Measurements from ENCODE around the gene RAD23B.
"Not testable (repeated sequence)": the region's sequence is repeated elsewhere in the genome, so short reads cannot be mapped to it uniquely, and the experiment has no call there.

Gene RAD23B

DNA sequence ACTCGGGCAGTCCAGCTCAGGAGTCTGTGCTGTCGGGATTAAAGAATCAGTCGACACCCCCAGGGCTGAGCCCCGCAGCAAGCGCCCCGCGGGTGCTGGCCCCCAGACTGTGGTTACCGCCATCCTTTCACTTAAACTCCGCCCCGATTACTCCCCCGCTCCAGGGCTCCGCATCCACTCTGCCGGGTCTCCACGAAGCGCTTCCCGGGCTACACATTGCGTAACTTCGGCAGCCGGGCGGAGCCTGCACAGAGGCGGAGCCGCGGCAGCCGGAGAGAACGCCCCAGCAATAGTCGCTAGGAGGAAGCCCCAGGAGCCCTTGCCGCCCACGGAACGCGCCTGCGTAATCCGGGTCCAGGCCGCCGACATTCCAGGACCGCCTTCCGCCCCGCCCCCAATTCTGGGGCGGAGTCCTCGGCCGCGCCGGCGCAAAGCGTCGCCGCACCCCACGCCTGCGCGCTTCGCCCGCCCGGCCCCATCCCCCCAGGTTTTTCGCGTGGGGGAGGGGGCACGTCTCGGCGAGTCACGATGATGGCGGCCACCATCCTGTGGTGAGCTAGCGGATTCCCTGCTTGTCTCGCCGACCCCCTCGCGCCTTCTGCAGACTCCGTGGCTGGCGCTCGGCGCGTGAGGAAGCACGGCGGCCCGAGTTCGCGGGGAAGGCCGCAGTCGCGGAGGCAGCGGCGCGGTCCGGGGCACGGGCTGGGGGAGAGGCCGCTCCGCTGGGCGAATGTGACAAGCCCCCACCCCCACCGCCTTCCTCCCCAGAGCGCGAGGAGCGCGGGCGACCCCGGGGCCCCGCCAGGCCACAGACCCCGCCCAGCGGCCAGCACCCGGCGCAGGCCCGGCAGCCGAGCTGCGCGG, at the start of gene RAD23B:
Gene RAD23B (plus strand): TSS at position 521 of the 864 bp plus-strand sequence. CDS start 351 bp downstream, outside the sequence.
- peak; percentile 99 for DNase-seq

DNA sequence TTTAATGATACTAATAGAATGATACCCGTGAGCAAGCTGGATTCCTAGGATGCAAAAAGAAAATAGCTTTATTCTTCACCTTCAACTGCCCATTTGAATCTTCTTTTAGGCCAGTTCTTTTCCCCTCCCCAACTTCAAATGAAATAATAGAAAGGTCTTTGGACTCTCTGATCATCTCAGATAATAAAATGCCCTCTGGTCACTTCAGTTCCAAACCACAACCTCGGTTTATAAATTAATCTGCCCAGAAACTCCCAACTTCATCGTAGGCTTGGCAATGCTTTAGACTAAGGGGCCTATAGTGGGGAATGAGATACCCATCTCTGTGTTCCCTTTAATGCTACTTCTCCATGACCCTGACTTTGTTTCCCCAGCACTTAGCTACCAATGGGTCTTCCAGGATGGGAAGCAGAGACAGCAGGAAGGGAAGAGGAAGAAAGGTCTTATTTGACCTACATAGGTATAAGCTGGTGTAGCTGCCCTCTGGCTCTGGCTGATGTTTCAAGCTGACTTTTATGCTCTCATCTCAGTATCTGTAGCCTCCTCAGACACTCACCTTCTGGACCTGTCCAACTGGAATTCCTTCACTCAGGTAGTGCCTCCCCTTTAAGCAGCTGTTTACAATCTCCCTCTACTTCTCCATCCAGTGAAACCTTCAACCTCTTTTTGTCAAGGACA, 47.2 kb upstream of the RAD23B start:
- DNase-seq: no peak

DNA sequence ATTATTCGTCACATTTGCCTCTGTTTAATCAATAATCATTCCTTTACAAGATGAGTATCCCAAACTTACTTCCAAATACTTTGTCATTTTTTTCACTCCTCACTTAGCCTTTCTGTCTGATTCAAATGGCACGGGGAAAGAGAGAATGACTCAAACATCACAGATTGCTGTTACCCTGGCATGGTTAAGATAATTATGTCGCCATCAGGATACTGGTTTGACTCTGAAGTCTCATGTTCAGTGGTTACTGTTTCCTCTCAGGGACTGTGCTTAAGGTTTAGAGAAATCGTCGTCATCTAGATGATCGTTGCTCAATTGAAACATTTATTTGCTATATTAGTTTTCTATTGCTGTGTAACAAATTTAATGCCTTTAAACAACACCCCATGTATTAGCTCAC, 45.2 kb upstream of the RAD23B start:
- no peak for DNase-seq

DNA sequence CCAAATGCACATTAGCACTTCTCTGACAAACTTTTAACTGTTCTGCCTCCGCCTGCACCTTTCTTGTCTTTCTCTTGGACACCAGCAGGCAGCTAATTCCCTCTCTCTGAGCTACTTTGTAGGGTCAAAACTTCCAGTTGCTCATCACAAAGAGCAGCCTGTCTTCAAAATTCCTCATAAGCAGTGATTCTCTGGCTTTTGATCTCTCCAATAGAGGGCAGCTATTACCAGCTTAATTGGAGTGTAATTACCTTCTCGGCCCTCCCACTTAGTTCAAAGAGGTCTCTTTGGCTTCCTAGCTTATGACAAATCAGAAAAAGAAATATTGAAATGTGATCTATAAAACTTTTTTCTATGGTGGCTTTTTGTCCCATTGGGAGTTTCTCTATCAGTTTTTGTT, 43.6 kb upstream of the RAD23B start:
- peak; percentile 65 for DNase-seq

DNA sequence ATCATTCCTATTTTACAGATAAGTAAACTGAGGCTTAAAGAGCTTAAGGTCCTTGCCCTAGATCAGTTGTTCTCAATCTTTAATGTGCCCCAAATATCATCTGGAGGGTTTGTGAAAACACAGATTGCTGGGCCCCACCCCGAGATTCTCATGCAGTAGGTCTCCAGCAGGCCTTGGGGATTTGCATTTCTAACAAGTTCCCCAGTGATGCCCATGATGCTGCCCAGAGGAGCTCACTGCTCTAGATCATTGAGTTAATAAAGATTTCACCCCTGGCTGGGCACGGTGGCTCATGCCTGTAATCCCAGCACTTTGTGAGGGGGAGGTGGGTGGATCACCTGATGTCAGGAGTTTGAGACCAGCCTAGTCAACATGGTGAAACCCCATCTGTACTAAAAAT, 42.8 kb upstream of the RAD23B start:
- no peak for DNase-seq

DNA sequence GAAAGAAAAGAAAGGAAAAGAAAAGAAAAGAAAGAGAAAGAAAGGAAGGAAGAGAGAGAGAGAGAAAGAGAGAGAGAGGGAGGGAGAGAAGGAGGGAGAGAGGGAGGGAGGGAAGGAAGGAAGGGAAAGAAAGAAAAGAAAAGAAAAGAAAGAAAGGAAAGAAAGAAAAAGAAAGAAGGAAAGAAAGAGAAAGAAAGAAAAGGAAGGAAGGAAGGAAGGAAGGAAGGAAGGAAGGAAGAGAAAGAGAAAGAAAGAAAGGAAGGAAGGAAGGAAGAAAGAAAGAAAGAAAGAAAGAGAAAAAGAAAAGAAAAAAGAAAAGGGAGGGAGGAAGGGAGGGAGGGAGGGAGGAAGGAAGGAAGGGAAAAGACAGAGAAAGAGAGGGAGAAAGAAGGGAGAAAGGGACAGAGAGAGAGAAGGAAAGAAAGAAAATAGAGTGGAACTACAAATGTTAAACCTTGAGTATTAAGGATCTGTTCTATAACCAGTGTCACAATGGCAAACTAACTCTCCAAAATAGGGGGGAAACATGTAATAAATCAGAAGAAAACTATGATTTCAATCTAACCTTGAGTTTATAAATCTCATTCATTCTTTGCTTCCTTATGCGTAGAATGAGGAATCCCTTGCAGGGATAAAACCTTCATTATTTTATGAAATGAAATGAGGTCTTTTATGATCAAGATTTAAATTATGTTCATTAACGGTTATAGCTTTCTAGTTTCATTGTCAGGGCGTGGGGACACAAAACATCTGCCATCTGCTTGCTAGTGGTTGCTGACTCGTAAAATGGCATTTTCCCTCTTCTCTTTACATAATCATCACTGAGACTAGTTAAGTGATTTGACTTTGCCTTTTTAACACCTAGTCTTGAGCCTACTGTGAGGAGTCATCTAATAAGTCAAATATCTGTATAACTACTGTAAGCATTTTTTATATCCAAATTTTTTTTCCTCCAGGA, 40.7 kb upstream of the RAD23B start:
- DNase-seq: no peak

DNA sequence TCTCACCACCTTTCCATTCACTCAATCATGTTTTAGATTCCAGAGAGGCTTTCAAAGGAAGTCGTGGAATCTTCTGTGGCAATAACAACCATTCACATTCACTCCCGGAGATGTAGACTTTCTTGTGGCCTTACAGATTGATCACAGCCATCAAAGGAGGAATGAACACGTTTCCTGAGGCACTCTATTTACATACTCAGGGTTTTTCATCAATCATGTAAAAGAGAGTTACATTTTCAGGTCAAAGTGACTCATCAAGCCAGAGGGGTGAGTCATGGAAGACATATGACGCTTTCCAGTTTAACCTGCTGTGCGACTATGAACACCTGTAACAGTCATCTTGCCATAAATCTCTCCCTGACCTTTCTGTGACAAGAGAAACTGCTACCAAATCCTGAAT, 39.3 kb upstream of the RAD23B start:
- peak; percentile 93 for DNase-seq

DNA sequence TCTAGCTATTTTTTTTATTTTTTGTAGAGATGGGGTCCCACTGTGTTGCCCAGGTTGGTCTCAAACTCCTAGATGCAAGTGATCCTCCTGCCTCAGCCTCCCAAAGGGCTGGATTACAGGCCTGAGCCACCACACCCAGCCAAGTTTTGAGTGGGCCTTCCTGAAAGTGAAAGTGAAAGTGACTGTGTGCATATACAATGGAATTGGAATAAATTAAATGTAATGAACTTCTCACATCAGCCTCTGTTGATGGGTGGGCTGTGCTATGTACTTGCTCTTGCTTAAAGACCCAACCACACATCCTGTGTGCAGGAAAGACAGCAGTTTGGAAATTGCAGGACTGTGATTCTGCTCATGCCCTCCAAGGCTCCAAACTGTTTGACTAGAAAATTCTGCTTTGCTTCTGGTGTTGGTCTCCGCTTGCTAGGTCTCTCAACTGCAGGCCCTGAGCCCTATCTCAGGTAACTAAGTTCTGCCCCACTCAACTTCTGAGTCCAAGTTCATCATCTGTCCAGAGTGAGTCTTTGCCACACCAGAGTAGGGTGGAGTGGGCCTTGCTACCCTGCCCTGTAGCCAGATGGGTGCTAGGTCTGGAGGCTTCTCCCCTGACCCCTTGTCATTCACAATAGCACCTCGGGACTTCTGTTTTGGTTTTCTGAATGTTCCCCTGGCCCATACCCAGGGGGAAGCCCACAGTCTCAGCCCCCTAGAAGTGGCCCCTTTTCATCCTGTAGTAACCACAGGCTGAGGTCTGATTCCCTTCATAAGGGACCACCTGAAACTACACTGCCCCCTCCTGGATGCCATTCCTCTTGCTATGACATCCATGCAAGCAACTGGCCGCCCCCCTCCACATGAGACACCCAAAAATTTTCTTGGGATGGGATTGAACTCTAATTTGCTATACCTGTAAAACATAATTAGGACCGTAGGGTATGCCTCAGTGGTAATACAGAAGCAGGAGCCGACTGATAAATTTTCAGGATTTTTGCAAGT, 36.5 kb upstream of the RAD23B start:
- peak; percentile 65 for DNase-seq

DNA sequence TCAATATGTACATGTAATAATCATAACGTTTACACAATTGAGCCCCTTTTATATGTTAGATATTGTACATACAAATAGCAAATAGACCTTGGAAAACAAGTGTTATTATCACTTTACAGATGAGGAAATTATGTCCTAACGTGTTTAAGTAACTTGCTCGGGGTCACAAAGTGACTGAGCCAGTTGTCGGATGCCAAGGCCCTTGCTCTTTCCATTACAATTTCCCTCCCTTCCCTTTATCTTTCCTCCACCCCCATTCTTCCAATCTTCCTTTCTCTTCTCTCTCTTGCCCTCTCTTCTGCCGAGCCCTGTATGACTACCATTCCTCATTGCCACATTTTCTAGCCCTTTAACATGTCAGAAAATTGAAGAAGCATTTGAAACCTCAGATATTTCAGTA, 34.4 kb upstream of the RAD23B start:
- no peak for DNase-seq

DNA sequence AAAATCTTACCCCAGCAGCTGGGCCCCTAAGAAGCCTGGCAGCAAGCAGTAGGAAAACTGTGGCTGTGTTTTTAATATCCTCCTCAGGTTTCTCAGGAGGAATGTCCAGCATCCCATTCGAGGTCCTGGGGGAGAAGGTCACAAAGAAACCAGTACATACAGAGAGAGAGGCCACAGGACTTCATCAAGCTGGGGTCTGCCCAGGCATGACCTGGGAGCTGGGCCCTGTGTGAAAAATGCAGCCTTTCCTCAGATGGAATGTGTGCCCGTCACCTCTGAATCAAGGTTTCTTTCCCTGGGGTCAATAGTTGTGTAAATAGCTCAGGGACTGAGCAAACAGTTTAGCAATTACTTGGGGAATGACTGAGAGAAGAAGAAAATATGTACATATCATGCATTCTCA, 33.9 kb upstream of the RAD23B start:
- DNase-seq: peak; percentile 96

DNA sequence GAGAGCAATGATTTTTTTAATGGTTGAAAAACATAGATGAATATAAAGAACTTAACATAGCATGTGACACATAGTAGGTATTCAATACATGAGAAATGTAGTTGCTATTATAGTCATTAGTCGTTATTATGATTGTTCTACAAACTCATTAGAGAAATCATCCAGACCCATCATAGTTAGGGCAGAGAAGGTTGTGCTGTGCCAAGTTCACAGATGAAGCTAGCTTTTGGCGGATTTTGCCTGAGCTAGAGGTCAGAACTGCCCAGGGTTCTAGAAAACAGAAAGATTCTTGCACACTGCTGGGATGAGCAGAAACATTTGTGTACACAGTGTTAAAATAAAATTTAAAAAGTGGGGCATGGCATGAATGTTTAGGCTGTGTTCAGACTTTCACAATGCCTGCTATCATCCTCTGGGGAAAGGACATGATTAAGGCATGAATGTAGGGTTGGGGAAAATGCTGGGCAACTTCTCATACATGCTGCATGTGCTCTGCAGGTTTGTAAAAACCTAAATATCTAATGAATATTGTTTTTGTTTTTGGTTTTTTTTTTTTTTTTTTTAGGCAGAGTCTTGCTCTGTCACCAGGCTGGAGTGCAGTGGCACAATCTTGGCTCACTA, 33.3 kb upstream of the RAD23B start:
- no peak for DNase-seq

DNA sequence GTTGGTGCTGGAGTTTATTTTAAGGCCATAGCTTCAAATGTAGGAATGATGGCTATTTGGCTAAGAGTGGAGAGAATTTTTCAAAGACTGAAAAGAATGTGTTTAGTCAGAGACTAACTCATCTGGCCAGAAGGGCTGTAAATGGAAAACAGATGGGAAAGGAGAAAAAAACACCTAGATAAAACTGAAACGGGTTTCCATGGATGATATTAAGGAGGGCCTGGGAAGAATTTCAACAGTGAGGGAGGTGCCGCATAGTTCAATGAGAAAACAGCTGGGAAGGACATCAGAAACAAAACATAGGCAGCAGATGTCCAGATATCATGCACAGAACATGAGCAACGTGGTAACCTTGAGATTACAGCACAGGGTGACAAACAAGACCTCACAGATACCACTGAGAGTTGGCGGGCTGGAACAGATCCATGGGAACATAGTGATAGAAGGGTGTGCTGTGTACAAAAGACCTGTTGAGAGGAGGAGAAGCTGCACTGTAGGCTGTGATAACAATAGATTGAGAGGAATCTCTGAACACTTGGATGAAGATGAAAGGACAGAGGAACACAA, 31.2 kb upstream of the RAD23B start:
- no peak for DNase-seq

DNA sequence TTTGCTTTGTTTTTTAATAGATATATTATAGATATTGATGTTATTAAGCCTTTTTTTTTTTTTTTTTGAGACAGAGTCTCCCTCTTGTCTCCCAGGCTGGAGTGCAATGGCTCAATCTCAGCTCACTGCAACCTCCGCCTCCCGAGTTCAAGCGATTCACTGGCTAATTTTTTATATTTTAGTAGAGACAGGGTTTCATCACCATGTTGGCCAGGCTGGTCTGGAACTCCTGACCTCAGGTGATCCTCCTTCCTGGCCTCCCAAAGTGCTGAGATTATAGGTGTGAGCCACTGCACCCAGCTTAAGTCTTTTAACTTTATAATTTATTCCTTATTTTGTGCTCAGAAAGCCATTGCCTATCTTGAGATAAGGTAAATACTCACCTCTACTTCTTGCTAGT, 24.2 kb upstream of the RAD23B start:
- no peak for DNase-seq

DNA sequence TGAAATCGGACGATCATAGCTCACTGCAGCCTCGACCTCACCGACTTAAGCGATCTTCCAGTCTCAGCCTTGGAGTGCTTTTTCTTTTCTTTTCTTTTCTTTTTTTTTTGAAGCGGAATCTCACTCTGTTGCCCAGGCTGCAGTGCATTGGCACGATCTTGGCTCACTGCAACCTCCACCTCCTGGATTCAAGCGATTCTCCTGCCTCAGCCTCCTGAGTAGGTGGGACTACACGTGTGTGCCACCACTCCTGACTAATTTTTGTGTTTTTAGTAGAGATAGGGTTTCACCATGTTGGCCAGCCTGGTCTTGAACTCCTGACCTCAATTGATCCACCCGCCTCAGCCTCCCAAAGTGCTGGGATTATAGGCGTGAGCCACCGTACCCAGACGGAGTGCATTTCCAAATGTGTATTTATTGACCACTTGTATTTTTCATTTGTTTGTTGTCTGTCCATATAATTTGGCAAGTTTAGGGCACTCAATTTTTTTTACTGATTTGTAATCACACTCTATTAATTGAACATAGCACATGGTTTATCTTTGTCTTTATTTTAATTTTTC, 23.2 kb upstream of the RAD23B start:
- not testable (repeated sequence) for DNase-seq

DNA sequence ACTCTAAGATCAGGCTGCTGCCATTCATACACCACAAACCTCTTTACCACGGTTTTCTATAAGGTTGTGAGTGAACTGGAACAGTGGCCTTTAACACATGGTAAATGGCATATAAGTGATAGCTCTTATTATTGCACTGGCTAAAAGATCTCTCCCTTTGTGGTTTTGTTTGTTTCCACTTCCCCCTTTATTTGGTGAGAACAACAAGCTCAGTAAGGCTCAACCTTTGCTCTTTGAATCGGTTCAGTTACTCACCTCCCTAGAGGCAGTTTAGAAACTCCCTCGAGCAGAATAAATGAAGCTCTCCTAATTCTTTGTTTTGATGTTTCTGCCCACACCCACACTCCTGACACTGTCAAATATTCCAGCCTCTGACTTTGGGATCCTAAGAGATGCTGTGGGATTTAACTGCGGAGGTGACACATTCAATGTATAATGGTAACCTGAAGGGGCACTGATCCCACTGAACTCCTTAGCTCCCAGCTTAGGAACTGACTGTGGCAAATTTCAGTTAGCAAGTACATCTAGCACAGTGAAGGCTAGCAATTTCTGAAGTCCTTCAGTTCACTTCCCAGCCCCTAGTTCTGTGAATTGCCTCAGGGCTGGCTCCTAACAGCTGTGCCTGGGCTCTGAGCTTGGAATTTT, 22.5 kb upstream of the RAD23B start:
- peak; percentile 84 for DNase-seq

DNA sequence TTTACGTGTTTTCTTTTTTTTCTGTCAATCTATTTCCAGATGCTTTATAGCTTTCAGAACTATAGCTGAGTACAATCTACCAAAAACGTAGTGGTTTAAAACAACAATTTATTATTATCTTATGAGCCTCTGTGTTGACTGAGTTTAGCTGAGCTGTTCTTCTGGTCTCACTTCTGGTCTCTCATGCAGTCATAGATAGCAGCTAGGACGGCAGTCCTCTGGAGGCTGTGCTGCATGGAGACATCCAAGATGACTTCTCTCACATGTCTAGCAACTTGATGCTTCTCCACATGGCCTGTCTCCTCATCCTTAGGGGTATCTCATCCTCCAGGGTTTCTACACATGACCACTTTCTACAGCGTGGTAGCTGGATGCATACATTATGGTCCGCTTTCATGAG, 22.0 kb upstream of the RAD23B start:
- DNase-seq: no peak

DNA sequence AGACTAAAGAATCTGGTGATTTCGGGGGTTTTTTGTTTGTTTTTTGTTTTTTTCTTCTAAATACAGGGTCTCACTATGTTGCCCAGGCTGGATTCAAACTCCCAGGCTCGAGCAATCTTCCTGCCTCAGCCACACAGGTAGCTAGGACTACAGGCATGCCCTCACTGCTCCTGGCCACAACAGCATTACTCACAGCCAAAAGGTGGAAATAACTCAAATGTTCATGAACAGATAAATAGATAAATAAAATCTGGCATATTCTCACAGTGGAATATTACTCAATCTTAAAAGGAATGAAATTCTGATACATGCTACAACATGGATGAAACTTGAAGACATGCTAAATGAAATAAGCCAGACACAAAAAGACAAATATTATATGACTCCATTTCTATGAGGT, 19.8 kb upstream of the RAD23B start:
- DNase-seq: no peak

DNA sequence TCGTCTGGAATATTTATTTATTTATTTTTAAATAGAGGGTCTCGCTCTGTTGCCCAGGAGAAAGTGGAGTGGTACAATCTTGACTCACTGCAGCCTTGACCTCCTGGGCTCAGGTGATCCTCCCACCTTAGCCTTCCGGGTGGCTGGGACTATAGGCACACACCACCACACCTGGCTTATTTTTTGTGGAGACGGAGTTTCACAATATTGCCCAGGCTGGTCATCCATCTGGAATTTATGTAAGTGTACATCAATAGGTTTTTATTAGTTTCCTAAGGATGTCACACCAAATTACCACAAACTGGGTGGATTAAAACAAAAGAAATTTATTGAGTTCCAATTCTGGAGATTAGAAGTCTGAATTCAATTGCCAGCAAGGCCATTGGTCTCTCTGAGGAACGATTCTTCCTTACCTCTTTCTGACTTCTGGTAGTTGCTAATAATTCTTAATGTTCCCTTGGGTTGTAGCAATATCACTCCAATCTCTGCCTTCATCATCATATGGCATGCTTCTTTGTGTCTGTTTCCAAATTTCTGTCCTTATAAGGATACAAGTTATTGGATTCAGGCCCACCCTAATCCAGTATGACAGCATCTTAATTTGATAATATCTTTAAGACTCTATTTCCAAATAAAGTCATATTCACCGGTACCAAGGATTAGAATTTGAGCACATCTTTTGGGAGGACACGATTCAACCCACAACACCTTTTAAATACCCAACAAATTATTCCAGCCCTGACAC, 16.3 kb upstream of the RAD23B start:
- DNase-seq: no peak

DNA sequence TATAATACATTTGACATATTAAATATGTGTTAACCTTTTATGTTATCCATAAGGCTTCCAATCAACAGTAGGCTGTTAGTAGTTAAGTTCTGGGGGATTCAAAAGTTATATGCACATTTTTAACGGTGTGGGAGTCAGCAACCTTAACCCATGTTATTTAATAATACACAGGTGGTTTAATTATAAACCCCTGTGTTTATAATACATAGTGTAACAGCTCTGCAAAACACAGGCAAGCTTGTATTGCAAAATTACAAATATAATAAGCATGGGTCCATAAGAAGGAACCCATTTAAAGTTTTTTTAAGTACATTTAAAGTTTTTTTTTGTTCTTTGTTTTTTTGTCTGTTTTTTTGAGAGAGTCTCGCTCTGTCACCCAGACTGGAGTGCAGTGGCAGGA, 14.5 kb upstream of the RAD23B start:
- DNase-seq: no peak

All from islet precursor cell (in vitro differentiated cells).